HG02885 (cell line): ENCODE data around the gene KCNK4.
A peak's percentile ranks its signal among the peaks of the same experiment; 100 is the strongest.

Experiments used
- ATAC-seq: cut with Tn5 transposase; IDR thresholded peaks from one replicate; pipeline ENCODE4 v1.9.1; 2021; ENCODE audit warnings: mild to moderate bottlenecking; ENCODE audit not compliant: unreplicated experiment, poor library complexity

KCNK4 gene

GRCh38 chr11:64340671-64341335 lies 49.7 kb downstream of the KCNK4 start:
- ATAC-seq = peak; percentile 43

GRCh38 chr11:64341429-64341828 lies 50.3 kb downstream of the KCNK4 start:
- ATAC-seq = no peak

- ATAC-seq = peak; percentile 65
These were observed 51.0 kb downstream of the KCNK4 start for GRCh38 chr11:64341851-64342791.

GRCh38 chr11:64342869-64343745 lies 52.0 kb downstream of the KCNK4 start:
- no peak for ATAC-seq

- ATAC-seq = no peak
These were observed 52.9 kb downstream of the KCNK4 start for GRCh38 chr11:64343767-64344559.

GRCh38 chr11:64344787-64345186 lies 53.7 kb downstream of the KCNK4 start:
- no peak for ATAC-seq

- ATAC-seq = no peak
These were observed 56.2 kb downstream of the KCNK4 start for GRCh38 chr11:64347193-64347867.

GRCh38 chr11:64348383-64349024 lies 57.4 kb downstream of the KCNK4 start:
- ATAC-seq = no peak

- ATAC-seq = no peak
These were observed 57.9 kb downstream of the KCNK4 start for GRCh38 chr11:64349025-64349387.

- ATAC-seq = no peak
These were observed 58.3 kb downstream of the KCNK4 start for GRCh38 chr11:64349404-64349803.
